NCI-H2171 treated with DMSO at 0.1 percent for 48 hours (cell line): ENCODE measurements around the gene MARS1.
A peak's percentile ranks its signal among the peaks of the same experiment; 100 is the strongest.

Experiments
- DNase-seq: peaks from one replicate; lab custom pipeline; 2025; lab: John Stamatoyannopoulos, UW

Gene MARS1

DNA sequence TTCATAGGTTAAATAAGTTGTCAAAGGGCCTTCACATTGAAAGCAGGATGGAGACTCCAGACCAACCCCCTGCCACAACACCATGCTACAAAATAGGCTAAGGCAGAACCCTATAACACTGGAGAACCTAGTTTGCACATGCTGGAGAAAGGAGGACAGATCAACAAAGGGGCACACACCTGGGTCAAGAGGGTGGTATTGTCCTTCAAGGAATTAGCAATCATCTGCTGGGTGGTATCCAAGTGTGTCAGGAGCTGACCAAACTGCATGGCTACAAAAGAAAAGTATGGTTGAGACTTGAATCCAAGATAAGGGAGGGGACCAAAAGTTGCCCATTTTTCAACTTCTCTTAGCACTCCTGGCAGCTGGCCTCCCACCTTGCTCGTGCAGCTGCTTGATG is 44.0 kb downstream of the MARS1 start:
- no peak for DNase-seq

DNA sequence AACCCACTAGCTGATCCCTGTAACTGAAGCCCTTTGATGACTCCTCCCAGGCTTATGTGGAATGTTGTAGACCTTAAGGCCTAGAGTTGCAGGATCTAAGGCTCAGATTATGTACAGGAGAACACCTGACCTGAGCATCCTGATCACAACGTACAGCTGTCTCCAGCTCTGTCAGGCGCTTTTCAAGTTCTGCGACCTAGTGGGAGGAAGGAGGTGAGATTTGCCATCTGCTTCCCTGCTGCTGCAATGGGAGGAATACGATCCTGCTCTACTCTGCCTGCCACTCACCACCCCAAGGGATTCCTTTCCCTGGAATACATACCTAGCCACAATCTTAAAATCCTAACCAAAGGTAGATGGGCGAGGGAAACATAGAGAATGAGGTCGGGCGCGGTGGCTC is 45.2 kb downstream of the MARS1 start:
- DNase-seq, result peak; percentile 96

- DNase-seq, result peak; percentile 47
These were observed 46.4 kb downstream of the MARS1 start for GRCh38 chr12:57534250-57534649.

- DNase-seq, result no peak
These were observed 47.2 kb downstream of the MARS1 start for GRCh38 chr12:57534991-57535543.

- no peak for DNase-seq
These were observed 48.1 kb downstream of the MARS1 start for GRCh38 chr12:57535764-57536596.

- DNase-seq, result no peak
These were observed 48.7 kb downstream of the MARS1 start for GRCh38 chr12:57536597-57536942.

GRCh38 chr12:57539134-57539768 is 51.4 kb downstream of the MARS1 start:
- no peak for DNase-seq

DNA sequence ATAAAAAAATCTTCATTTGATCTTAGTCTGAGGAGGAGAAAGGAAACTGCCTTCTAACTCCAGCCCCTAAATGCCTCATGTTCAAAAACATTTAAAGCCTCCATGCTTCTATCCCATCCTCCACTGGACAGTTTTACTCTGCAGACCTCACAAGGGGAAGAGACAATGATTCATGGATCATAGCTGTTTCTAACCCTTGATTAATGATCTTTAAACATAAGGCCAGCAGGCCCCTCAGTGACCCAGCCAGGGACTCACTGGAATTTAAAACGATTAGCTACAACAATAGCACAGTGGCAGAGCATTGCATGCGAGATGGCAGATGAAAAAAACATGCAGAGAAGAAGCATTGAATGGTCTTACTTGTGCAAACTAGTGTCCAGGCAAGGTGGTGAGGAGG is 53.1 kb downstream of the MARS1 start:
- no peak for DNase-seq

DNA sequence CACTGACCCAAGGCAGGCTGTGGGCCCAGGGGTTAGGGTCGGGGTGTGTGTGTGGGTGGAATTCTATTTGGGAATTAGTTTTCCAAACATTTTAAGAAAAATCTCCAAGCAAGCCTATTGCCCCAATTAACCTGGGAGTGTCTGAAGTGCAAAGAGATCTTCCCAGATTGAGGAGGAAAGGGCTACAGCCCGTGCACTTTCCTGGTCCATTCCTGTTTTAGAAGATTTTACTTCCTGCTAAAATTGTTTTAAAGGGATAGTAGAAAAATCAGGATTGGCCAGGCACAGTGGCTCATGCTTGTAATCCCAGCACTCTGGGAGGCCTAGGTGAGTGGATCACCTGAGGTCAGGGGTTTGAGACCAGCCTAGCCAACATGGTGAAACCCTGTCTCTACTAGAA is 53.8 kb downstream of the MARS1 start:
- DNase-seq, result no peak

DNA sequence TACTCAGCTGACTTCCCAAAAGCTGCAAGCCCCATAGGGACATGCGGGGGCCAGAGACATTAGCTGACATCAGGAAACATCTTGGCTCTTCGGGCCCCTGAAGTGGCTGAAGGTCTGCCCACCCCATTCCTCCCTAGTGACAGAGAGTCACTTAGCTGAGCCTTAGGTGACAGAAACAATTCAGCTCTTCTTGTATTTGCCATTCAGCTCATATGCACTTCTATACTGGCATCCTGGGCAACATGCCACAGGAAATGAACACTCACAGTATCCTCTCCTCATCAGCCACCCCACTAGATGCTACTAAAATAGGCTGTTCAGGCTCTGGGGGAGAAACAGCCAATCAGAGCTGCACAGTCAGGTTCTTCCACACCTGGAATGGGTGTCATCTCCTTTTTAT is 55.7 kb downstream of the MARS1 start:
- no peak for DNase-seq

DNA sequence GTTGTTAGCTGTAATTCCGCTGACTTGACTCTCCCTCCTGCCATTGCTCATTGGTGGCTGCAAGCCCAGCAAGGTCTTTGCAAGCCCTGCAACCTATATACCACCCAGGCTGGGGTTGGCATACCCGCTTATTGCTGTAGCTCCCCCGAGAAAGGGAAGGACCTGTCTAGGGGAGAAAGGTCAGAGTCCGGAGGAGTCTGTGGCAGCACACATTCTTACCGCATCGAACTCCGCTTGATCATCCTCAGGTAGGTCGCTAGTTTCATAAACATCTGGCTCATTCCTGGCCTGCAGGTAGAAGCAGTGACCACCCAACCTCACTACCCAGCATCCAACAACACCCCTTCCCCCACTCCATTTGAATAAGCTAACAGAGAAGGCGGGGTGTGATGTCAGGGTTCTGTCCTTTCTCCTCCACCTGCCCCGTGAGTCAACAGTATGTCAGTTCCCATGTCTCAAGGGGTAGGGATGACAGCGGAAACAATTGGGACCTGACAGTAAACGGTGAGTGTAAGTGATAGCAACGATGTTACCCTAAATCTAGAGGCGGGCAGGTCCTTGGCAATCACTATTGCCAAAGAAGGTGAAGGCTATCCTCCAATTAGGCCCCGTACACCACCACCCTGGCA is 58.1 kb downstream of the MARS1 start:
- no peak for DNase-seq

- peak; percentile 99 for DNase-seq
These were observed 58.8 kb downstream of the MARS1 start, which contains the start of gene DCTN2 for GRCh38 chr12:57546438-57547287. Gene DCTN2 (minus strand): TSS chr12:57547192. CDS start chr12:57547063, 129 bp downstream.

DNA sequence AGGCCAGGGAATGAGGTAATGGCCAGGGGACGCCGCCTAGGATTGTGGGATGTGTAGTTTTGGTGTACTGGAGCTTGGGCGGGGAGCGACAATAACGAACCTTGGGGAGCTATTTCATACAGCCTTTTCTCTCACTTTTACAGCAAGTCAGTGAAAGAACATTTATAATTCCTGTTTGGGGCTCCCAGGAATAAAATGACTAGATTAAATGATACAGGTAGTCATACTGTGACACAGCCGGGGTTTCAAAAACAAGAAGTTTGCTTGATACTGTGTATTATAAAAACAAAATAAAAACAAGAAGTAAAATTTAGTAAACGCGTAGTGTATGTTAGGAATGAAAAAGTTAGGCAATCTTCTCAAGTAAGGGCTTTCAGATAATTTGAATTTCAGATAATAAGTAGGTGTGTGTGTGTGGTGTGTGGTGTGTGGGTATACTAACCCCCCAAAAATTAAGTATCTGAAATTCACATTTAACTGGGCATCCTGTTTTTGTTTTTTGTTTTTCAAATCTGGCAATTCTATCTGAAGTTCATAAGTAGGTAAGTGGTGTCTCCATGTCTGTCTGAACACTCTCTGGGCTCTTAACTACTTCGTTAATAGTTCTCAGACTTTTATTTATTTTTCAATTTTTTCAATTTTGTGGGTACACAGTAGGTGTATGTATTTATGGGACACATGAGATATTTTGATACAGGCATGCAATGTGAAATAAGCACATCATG is 59.6 kb downstream of the MARS1 start:
- no peak for DNase-seq

DNA sequence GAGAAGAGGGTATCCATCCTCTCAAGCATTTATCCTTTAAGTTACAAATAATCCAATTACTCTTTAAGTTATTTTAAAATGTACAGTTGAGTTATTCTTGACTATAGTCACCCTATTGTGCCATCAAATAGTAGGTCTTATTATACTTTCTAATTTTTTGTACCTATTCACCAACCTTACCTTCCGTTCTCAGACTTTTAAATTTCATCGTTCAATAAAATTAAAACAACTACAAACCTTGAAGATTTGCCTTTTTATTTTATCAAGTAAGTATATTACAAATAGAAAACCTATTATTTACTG is 60.1 kb downstream of the MARS1 start:
- no peak for DNase-seq

- no peak for DNase-seq
These were observed 60.6 kb downstream of the MARS1 start for GRCh38 chr12:57548488-57548887.

- no peak for DNase-seq
These were observed 61.5 kb downstream of the MARS1 start for GRCh38 chr12:57549203-57549908.

- DNase-seq, result peak; percentile 58
These were observed 62.2 kb downstream of the MARS1 start, which contains the start of gene KIF5A for GRCh38 chr12:57549909-57550640. Gene KIF5A (plus strand): TSS chr12:57550044. CDS start chr12:57550272, 228 bp downstream.

- DNase-seq, result no peak
These were observed 63.0 kb downstream of the MARS1 start for GRCh38 chr12:57550641-57551549.
